GM18526 (cell line): Measurements from ENCODE around the gene DPM1.

Source experiments
- POLR2A ChIP-seq: IDR thresholded peaks from 3 replicates; pipeline ENCODE4 v1.6.1; 2011; ENCODE audit not compliant: insufficient read length; ENCODE audit errors: extremely low read depth

The DPM1 gene

DNA sequence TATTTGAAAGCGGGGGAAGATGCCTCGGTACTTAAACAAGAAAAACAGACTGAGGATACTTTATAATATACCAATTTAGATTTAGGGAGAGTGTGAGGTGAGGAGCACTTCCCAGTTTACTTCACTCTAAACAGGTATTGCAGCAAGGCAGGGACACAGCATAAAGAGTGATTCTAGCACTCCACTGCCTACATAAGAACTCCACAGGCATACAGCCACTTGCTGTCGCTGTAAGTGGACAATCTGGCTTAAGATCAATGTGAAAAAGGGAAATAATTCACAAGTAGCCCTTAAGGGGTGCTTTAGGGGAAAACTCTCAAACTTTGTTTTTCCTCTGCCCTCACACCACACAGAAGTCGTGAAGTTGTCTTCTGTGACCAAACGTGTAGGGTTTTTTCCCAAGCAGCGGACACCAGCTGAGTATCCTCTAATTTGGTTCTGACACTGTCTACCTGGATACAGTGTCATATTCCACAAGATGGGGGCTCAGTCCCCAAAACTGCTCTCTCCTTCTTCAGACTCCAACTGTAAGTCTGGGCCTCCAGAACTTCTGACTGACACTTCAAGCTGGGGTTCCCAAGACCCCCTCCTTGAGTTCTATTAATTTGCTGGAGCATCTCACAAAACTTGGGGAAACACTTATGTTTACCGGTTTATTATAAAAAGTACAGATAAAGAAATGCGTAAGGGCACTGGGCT lies 36.4 kb downstream of the DPM1 start:
- no peak for TF ChIP-seq POLR2A

DNA sequence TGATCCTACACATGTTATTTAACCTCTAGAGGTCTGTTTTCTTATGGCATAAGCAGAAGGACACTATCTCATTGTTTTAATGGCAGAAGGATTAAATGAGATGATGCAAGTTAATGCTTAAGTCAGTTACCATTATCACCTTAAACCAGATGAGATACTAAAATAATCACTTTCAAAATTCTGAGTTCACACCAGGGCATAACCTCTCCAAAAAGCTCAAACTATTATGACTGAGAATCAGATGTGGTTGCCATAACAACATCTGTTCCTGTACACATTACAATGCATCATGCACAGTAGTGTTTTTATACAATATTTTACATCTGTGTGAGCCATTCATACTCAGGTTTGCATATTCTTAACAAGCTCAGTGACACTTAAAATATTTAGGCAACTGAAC lies 37.3 kb downstream of the DPM1 start:
- no peak for TF ChIP-seq POLR2A

DNA sequence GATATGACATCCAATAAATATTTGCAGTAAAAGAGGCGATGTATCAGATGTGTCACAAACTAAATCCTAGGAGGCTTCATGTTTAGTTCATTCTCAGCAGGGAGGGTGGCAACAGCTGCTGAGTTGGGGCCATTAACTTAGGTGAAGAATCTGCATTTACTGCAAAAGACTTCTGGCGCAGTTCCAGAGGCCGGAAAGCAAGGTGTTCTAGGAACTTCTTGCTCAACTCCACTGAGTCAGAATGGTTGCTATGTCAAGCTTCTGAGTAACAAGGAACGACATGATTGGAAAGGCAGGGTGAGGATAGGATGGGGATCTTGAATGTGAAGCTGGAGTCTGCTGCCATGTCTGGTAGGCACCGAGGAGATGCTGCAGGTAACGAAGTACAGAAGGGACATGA lies 38.8 kb downstream of the DPM1 start:
- TF ChIP-seq POLR2A = no peak

DNA sequence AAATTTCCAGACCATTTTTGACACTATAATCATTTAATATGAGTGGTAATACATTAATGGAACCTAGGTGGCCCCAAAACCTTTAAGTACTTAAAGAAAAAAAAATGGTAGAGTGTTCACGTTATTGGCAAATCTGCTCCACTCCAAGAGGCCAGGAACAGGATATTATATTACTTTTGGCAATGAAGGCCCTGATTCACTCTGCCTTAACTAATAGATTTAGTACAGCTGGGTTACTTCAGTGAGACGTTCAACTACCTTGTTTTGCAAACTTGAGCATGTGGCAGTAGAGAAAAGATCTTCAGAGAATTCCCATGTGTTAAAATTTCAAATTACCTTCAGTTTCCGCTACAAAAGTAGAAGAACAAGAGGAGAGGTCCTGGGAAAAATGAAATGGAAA lies 39.9 kb downstream of the DPM1 start:
- TF ChIP-seq POLR2A = no peak

DNA sequence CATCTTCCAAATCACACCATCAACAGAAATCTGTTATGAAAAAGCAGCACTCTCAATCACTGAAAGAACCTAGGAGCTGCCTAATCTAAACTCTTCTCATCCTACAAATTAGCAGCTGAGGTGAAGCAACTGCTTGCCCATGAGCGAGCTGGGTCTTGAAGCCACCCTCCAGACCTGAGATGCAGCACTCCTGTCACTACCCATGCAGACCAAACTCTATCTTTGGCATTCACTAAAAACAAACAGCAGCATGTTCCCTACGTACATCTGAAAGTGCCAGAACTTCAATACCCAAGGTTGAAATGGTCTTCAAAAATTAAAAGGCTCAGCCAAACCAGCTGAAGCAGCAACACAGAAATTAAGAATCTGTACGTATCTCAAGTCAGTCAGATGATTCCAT lies 41.4 kb downstream of the DPM1 start:
- no peak for TF ChIP-seq POLR2A

DNA sequence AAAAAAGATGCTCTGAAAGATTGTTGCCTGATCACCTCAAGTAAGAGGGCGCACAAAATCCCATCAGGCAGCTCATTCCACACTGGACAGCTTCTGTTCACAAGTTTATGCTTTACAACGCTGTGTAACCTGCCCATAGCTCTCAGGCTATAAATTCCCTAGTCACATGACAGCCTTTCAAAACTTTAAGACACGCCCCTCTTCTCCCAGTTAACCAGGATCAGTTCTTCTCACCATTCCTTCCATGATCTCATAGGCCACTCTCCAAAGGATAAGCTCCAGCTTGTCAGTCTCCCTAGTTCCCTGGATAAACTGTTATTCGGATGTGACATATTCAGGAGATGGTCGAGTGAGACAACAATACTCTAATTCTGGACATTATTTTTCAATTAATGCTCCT lies 42.1 kb downstream of the DPM1 start:
- TF ChIP-seq POLR2A = no peak

DNA sequence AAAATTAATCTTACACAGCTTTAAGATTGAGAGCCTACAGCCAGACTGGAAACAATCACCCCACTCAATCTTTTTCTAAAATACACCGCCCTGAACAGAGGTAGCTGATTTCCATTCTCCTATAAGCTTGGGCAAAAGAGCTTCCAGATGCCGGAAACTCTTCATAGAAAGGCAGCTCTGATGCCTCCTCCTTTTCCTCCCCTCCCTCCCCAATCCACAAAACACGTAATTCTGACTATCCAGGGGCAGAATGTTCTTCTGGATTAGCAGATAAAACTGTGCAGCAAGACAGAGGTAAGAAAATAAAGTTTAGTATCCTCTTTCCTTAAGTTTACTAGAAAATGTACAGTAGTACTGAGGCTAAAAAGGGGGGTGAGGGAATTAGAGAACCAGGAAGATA lies 42.9 kb downstream of the DPM1 start:
- TF ChIP-seq POLR2A = no peak

DNA sequence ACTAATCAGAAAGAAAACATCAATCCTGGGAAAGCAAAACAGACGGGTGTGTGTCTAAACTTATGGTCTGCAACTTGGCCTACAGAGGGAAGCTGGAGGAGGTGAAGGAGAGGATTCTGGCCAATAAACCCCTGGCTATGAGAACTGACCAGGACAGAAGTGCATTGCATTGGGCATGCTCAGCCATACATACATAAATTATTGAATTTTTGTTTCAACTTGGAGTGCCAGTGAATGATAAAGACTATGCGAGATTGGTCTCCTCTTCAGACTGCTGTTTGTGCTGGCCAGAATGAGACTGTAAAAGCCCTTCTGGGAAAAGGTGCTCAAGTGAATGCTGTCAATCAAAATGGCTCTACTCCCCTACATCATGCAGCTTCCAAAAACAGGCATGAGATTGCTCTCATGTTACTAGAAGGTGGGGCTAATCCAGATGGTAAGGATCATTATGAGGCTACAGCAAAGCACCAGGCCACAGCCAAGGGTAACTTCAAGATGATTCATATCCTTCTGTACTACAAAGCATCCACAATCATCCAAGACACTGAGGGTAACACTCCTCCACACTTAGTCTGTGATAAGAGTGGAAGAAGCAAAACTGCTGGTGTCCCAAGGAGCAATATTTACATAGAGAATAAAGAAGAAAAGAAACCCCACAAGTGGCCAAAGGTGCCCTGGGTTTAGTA lies 44.5 kb downstream of the DPM1 start:
- TF ChIP-seq POLR2A = no peak

DNA sequence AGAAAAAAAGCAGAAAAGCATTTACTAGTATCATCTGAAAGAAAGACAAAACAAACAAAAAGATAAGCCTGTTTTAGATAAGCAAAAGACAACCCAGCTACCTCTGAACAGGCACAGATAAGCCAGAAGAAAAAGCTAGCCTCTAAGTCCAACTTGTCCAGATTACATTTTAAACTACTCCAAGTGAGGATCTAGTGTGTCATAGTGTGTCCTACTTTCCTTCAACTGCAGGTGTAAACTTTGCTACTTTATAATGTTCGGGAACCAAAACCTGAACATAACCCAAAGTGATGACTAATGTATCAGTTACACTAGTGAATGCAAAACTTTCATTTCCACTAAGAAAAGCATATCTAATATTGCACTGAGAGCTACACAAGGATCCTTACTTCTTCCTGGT lies 46.6 kb downstream of the DPM1 start:
- no peak for TF ChIP-seq POLR2A

DNA sequence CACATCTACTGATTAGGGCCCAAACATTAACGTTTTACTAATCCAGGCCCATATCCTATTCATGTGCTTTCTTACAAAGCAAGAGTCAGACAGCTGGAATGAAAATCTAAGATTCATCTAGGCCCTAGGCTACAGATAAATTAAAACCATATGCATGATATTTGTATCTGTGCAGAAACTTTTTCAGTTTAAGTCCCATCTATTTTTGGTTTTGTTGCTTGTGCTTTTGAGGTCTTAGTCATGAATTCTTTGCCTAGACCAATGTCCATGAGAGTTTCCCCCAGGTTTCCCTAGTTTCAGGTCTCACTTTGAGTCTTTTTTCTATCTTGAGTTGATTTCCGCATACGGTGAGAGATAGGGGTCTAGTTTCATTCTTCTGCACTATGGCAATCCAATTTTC lies 47.3 kb downstream of the DPM1 start:
- TF ChIP-seq POLR2A = no peak

DNA sequence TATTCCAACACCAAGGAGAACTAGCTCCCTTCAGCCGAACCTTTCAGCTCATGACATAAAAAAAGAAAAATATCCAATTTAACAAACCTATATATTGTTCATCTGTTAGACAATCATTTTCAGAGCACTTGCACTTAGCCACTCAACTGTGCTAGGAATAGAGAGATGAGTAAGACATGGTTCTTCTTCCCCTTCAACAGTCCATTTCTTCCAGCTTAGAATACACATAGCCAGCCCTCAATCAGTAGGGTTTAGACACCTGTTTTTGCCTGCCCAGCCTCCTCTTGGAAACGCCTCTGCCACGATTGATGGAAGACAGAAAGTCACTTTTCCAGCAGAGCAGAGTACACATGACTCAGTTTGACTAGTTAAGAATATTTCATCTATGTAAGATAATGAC lies 48.9 kb downstream of the DPM1 start:
- no peak for TF ChIP-seq POLR2A

DNA sequence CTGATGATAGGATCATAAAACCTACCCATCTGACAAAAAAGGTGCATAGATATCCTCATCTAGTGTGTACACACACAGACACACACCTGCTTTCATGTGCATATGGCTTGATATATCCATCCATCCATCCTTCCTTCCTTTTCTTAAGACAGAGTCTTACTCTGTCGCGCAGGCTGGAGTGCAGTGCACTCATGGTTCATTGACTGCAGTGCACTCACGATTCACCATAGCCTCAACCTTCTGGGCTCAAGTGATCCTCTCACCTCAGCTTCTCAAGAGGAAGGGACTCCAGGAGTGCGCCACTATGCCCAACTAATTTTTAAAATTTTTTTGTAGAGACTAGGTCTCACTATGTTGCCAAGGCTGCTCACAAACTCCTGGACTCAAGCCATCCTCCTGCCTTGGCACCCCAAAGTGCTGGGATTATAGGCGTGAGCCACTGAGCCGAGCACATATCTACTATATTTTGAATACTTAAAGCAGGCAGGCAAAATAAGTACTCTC lies 54.2 kb downstream of the DPM1 start:
- no peak for TF ChIP-seq POLR2A

DNA sequence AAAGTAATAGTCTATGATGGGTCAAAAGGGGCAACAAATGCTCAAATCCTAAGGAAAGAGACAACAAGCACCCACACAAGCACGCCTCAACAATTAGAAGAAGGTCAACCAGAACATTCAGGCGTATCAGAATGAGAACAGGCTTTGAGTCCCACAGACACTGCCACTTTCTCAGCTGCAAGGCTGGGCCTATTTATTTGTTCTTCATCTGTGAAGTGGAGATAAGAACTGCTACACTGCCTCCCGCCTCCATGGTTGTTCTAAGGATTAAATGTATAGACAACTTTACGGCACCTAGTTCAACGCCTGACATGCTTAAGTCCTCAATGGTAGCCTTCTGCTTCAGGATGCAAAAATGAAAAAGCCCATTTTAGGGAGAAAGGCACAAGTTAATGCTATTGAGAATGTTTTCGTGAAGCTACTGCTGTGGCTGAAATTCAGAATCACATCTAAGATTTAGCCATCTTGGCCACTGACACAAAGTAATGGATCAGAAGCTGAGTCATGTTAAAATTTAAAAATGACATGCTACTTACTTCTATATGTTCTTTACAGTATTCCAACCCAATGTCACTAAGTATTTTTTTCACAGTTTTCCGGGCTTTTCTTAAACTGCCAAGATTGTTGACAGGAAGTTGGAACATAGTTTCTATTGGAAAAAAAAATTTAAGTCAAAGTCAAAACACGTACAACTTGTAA lies 54.8 kb downstream of the DPM1 start:
- no peak for TF ChIP-seq POLR2A

DNA sequence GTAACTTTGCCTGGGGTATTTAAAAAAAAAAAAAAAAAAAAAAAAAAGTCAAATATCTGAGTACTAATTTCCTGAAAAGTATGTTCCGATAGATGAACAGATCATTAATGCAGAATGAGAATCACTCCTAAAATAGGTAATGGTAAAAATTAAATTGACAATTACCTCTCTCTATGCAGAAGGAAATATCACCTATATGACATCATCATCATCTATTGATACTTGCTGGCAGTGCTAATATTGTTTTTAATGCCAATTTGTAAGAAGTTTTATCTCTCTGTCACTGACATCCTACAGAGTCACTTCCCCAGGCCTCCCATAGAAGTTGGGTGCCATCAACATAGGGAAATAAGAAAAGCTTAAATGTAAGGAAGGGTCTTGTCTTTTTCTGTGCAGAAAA lies 57.0 kb downstream of the DPM1 start:
- TF ChIP-seq POLR2A = no peak

DNA sequence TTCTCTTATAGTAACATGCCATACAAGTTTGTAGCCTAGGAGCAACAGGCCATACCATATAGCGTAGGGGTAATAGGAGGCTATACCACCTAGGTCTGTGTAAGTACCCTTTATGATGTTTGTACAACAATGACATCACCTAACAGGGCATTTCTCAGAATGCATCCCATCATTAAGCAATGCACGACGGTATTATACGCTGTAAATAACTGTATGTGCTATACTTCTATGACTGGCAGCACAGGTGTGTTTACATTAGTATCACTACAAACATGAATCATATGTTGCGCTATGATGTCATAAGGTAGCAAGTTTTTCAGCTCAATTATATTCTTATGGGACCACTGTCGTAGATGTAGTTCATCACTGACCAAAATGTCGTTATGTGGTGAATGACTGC lies 58.1 kb downstream of the DPM1 start:
- TF ChIP-seq POLR2A = no peak

DNA sequence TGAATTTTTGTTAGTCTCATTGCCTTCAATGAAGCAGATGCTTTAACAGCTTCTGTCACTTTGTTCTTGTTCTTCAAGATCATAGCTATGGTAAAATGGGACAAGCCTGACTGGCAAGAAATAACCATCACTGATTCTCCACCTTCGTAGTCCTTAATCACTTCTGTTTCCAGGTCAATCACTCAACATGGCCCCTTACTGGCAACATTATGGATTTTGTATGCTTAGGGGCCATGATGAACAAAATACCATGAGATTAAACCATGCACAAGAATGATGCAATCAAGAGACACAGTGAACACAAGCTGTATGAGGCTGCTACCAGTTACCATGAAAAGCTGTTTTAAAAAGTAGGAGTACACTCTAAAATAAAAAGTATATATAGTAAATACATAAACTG lies 59.9 kb downstream of the DPM1 start:
- TF ChIP-seq POLR2A = no peak

DNA sequence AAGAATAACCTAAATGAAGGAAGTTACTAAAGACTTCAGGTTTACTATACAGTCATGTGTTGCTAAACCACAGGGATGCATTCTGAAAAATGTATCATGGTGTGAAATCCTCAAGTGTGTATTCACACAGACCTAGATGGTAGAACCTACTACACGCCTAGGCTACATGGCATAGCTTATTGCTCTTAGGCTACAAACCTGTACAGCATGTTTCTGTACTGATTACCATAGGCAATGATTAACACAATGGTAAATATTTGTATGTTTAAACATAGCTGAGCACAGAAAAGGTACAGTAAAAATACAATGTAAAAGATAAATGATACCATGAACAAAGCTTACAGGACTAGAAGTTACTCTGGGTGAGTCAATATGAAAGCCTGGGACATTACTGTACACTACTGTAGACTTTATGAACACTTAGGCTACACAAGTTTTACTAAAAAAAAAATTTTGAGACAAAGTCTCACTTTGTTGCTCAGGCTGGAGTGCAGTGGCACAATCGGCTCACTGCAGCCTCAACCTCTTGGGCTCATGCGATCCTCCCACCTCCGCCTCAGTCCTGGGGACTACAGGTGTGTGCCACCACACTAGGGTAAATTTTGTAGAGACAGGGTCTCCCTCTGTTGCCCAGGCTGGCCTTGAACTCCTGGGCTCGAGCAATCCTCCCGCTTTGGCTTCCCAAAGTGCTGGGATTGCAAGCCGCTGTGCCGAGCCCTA lies 63.1 kb downstream of the DPM1 start:
- no peak for TF ChIP-seq POLR2A
